NAMALWA (cell line): ENCODE results near the gene PLEKHG3.

Experiments used
- DNase-seq: peaks from one replicate; pipeline ENCODE4 v3.0.0-alpha.2; 2015; ENCODE audit warnings: low spot score

PLEKHG3 gene

DNA sequence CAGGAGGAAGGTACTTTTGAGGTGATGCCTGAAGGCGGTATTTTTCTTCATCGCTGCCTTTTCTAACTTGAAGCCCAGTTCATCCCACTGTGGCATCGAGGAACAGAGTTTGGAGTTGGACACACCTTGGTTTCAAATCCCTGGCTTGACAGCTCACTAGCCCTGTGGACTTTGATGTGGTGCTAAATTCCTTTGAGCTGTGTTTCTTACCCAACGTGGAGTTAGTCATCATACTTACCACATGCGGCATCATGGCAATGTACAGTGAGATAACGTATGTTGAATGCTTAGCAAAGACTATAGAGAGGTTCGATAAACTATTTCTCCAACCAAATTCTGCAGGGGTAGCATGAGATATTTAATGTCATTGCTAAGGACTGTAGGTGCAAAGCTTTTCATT lies 3.4 kb downstream of the PLEKHG3 start:
- no peak for DNase-seq

DNA sequence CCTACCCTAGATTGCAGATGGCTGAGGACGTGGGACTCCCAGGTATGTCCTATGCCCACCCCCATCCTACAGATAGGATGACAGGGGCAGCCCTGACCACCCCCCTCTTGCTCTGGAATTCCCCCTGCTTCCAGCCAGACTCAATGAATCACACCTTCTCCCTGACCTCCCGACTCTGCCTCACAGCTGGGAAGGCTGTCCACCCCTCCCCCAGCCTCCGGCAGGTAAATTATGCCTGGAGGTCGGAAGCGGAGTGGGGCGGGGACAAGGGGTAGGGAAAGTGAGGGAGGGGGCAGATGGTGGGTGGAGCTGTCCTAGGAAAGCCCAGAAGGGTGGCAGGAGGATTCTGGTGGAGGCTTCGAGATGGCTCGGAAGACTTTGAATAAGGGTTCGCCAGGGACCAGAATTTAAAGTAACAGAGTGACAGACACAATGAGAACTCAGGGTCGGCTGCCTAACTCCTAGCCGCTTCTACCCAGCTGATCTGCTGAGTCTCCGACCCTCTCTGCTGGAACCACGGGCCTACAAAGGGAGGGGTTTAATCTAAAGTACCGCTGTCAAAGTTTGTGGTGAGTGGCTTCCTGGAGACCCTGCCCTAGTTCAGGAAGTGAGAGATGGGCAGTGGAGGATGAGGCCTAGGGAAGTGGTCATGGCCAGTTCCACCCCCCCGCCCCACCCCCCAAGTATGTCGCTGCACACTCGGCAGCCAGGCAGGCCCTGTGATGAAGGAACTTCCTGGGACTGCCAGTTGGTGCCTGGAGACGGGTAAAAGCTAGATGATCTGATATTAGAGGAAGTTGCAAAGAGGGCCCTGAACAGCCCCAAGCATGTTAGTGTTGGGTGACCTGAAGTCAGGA lies 4.2 kb downstream of the PLEKHG3 start:
- DNase-seq: no peak

DNA sequence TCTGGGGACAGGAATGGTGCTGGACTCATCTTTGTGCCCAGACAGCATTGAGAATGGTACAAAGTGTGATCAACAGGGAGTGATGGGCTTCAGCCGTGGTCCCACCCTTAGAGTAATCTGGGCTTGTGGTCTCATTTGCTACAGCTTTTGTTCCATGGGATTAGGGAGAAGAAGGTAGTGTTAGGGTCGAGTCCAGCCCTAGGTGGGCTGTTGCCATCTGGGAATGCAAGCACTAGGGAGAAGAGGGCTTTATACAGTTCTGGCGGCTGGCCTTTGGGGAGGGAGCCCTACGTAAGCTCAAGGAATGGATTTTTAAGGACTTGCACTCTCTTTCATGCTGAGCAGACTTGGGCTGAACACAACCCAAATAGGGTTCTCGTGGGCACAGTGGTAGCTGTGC lies 4.9 kb downstream of the PLEKHG3 start:
- DNase-seq: no peak

DNA sequence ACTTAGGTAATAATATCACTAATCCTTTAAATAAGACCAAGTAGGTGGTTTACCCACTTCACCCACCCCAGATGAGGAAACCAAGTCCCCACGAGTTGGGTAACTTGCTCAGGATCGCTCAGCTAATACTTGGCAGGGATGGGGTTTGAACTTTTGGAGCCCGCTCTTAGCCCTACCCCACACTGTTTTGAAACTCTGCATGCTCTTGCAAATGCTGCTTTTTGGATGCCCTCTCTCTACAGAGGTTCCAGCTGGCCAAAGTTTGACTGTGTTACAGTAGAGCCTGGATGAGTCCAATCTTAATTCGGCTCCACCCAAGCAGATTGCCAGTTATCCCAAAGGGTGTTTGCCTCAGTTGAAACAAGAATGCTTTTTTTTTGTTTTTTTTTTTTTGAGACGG lies 6.8 kb downstream of the PLEKHG3 start:
- DNase-seq: no peak

DNA sequence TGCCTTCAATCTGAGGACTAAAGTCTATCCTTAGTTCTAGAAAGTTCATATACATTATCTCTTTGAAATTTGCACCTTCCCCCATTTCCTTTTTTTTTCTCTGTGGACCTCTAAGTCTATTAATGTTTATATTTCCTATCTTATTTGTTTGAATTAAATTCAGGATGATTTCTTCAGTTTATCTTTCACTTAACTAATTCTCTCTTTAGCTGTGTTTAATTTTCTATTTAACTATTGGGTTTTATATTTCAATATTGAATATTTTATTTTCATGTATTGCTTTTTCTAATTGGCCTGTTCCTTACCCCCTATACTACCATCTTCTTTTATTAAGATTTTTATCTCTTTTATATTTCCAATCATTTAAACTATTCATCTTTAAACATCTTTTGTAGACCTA lies 9.5 kb downstream of the PLEKHG3 start:
- DNase-seq: no peak

DNA sequence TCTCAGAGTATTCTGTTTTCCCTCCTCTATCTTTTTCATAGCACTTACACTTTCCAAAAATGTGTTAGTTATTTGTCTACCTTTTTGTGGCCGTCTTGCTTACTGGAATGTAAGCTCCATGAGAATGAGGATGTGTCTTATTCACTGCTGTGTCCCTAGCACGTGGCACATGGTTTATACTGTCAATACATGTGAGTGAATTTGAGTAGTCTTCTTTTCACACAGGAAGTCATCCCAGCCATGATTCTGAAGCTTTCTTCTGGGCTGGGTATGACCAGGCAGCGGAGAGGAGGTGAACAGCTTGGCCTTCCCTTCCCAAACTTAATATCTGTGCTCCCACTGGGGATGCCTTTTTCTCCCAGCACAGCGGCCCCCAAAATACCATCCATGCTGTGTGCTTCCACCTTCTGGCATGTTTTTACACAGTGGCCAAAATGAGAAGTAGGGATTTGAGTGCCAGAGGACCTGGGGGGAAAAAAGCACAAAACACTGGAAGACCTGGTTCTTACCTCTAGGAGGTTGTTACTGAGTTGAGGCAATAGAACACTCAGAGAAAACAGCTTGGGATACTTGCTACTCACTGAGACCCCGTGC lies 10.3 kb downstream of the PLEKHG3 start:
- no peak for DNase-seq

DNA sequence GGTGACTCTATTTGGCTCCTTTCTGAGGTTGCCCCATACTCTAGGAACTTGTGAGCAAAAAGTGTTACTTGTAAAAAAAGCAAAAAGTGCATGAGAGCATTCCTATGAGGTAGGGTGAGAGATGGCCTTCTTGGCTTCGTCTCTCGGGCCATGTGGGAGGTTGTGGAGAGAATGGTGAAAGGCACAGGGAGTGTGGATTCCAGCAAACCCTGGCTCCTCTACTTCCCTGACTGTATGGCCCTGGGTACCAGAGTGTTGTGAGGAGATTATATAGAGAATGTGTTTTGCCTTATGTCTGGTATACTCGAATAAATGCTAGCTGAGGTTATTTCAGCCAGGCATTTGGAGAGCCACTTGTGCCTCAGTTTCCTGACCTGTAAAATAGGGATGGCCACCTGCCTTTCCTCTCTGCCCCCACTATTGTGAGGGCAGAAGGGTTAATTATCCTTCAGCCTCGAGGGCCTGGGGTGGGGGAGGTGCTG lies 11.0 kb downstream of the PLEKHG3 start:
- no peak for DNase-seq

DNA sequence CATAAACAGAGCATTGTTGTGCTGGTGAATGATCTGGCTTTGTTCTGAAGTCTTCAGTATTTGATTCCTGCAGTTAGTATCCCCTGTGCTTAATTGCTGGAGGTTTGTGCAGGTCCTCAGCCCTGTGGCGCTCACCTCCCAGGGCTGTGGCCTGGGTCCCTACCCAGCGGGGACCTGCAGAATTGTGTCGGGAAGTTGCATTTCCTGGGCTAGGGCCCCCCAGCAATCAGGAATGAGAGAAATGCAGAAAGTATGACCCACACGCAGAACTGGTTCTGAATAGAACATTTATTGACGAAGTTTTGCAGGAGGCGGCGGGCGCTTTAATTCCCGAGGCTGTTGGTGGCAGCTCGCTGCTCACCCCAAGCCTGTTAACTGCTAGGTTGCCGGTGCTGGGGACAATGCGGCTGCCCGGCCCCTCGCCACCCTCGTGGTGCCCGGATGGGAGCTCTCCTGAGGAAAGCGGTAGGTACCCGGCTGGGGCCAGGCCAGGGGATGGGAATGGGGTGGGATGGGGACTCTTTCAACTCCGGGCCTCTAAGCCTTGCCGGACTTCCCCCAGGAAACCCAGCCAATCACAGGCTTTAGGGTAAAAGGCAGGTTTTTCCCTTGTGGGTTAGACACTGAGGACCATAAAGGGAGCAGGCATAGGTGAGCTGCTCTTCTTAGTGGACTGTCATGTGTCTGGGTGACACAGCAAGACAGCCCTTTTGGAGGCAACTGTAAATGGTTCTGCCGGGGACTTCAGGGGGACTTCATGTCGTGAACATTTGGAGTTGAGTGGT lies 11.6 kb downstream of the PLEKHG3 start:
- DNase-seq: no peak

DNA sequence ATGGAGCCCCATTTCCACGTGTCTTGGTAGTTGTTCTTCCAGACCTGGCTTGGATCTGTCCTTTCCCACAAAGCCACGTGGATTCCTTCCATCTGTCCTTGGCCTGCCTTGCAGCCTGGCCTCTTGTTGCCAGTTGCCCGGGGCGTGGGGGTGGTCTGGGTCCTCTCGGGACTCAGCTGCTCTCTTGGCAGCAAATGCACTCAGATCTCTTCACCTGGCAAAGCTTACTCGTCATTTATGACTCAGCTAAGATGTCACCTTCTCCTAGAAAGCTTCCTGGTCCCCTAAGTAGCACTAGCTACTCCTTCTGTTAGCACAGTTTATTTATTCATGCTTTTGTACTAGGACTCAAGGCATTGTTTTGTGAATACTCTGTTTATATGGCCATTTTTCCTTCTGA lies 13.6 kb downstream of the PLEKHG3 start:
- DNase-seq: no peak

DNA sequence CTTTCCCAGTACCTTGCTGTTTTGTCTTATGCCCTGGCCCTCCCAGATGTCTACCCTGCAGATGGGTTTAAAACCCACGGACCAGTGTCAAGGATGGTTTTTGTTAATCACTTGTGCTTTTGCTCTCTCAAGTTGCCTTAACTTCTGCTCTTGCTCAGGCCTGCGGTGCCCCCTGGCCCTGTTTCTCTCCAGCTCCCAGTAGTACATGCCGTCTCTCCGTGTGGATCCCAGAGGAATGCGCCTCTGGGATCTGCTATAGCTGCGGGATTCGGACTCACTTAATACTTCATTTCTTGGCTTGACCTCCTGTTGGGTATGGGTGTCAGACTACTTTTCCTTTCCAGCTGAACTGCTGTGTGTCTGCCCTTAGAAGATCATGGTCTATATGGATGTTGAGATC lies 14.5 kb downstream of the PLEKHG3 start:
- no peak for DNase-seq

DNA sequence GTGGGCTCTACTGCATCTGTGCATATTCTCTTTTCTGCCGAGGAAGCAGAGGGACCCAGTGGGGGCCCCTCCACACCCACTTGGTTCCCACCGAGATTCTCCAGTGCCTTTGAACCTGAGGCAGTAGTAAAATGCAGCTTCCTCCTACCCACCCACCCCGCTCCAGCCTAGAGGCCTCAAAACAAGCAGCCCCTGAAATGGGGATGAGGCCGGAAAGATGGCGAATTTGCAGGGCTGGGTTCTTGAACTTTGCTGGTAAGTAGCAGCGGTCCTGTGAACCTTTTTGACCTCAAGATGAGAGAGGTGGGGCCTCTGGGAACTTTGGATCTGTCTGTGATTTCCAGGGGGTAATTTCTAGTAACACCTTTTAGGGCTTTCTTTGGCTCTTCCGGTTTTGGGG lies 15.4 kb downstream of the PLEKHG3 start:
- no peak for DNase-seq

DNA sequence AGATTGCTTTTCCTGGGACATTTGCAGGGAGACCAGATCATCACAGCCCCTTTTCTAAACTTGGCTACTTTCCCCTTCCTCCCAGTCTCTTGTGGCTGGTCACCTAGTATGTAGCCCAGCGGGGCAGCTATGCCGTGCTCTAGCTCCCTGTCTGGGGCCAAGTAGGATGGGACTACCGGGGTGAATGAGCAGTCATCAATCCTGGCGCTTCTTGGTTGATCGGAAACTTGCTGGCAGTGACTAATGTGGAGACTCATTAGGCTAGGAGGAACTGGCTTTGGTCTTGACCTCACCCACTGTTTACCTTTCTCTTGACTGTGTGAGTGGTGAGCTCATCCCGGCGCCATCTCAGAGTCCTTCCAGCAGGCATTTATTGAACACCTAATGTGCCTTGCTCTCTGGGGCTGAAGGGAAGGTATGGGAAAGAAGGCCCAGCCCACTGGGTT lies 15.9 kb downstream of the PLEKHG3 start:
- no peak for DNase-seq

DNA sequence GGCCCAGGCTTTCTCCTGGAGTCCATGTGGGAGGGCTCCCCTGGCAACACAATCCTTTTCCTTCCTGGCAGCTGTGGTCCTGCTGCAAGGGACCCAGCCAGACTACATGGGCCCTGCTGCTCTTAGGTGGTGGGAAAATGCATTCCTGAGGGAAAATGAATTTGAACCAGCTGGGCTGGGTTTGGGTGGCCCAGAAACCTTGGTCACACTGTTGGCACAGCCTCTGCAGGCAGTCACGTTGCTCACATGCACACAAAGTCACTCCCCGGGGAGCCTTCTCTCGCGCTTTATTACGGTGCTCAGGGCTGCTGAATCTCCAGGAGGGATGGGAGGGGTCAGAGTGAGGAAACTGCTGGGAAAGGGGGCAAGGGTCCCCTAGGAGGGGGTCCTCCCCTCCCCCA lies 17.2 kb downstream of the PLEKHG3 start:
- DNase-seq: no peak

DNA sequence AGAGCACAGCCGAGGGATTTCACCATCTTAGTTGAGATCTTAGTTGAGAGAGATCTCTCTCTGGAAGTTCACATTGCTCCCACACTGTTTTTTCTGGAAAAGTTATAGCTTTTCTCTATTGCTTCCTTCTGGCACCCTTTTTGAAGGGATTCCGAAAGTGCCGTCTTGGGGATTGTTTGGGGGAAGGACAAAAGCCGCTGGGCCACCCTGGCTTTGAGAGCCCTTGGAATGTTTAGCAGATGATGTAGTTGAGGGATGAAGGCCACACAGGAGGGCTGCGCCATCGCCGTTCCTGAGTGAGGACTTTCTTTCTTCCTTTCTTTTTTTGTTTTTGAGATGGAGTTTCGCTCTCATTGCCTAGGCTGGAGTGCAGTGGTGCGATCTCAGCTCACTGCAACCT lies 17.7 kb downstream of the PLEKHG3 start:
- no peak for DNase-seq

DNA sequence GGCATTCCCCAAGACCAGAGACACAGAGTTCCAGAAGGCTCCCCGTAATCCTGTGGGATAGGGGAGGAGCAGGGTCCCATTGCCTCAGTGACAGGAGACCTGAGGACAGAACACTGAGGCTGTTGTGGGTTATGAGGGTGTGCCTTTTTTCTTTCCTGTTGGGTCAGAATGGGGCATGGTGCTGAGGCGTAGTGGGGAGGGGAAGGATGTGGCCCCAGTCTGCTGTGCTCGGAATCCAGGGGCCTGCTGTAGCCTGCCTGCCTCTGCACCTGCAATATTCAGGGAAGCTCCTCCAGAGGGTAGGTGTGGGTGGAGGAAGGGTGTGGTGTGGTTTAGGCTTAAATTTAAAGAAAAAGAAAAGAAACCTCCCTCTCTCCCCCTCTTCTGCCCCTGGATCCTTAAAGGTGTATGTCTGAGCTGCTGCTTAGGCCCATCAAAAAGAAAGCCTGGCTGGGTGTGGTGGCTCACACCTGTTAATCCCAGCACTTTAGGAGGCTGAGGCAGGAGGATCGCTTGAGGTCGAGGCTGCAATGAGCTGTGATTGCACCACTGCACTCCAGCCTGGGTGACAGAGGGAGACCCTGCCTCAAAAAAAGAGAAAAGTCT lies 18.7 kb downstream of the PLEKHG3 start:
- no peak for DNase-seq

DNA sequence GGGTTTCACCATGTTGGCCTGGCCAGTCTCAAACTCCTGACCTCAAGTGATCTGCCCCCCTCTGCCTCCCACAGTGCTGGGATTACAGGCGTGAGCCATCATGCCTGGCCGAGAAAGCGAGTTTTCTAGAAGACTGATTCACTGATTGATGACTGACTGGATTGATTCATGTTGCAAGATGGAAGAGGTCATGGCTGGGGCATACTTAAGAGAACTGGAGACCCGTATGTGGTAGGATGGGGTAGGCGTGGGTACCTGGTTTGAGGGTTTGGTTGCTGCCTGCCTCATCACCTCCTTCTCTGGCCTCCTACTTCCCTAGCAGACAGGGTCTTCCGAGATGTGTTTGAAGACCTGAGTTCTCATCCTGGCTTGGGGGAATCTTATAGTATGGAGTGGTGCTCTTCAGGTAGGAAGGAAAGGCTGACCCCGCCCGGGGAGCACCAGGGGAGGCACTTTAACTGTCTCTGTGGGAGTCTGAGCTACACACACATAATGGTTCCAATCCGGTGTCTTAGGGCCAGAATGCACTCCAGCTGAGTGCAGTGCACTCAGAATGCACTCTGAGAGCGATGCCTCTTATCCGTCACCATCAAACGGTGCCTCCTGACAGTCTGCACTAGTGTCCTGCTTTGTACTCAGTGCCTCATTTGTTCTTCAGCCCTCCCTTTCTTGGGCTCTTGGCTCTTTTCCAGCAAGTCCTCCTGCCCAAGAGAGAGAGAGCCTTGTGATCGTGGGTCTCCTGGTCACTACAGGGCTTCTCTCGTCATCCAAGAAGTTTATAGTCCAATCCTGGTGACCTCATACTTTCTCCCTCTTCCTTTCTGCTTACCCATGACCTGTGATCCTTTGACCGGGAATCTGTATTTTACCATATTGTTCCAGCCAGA lies 19.7 kb downstream of the PLEKHG3 start:
- no peak for DNase-seq

DNA sequence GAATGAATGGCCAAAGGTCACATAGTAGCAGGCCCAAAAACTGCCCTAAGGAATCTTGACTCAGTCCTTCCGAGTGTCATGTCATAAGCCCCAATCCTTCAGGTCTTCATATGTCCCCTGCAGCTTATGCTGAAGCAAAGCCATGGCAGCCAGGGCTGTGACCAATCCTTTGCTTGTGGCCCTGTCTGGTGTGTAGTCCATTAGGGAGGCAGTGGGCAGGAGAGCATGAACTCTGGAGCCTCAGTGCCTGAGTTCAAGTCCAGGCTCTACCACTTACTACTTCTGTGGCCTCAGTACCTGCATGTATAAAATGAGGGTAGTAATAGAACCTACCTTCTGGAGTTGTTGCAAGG lies 20.3 kb downstream of the PLEKHG3 start:
- DNase-seq: no peak

DNA sequence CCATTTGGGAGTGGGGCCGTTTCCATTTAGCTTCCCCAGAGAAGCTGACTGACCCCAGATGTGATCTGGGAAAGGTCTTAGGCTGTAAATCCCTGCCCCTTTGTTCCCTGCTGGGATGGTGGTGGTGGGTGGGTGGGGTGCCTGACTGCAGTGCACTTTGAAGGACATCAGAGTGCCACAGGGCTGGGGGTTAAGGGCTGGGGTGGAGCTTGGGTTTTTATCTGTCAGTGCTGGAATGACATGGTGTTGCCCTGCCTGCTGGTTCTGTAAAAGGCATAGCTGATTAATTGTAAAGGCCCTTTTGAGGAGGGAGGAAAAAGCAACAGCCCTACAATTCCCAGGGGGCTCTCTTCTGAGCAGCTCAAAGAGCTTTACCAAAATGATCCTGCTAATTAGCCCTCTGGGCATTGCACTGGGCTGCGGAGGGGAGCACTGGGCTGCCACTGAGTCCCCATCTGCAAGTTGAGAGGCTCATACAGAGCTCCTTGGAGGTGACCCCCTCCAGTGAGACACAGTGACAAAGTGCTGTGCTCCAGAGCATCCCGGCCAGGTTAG lies 21.1 kb downstream of the PLEKHG3 start:
- DNase-seq: no peak

DNA sequence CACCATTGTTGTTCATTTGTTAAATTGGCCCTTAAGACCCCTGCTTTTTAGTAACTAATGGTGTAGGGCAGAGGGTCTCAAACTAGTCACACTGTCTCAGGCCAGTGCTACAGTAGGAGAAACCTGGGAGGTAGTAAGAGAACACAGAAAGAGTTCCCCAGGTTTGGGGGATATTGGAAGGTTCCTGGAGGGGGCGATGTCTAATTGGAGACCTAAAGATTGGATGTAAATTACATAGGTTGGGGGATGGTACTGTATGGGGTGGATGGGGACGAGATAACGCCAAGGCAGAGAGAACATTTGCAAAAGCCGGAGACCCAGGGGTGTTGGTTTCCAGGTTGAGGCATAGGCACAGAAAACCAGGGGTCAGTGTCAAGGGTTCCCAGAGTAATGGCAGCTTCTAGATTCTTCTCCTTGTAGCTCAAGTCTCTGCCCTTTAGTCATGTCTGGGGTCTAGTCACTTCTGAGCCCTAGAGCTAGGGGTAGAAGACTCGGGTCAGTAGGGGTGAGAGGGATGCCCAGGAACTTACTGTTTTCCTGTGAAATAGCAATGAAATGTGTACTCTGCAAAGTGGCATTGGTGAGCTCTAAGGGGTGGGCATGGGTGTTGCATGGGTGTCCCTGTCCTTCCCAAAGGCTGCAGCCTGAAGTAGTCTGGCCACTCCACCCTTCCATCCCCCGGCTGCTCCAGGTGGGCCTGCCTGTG lies 21.8 kb downstream of the PLEKHG3 start:
- no peak for DNase-seq

DNA sequence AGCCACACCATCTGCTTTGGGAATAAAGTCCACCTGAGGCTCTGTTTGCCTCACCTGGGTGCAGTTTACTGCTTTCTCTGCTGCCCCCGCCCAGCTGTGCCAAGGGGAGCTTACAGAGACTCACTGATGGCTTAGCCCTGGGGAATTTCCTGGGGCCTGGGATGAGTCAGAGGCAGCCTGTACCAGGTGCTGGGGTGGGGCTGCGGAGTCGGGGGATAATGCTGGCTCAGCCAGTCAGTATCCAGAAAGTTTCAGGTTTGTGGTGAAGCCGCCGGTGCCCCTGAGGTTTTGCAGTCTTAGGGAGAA lies 22.3 kb downstream of the PLEKHG3 start:
- no peak for DNase-seq

DNA sequence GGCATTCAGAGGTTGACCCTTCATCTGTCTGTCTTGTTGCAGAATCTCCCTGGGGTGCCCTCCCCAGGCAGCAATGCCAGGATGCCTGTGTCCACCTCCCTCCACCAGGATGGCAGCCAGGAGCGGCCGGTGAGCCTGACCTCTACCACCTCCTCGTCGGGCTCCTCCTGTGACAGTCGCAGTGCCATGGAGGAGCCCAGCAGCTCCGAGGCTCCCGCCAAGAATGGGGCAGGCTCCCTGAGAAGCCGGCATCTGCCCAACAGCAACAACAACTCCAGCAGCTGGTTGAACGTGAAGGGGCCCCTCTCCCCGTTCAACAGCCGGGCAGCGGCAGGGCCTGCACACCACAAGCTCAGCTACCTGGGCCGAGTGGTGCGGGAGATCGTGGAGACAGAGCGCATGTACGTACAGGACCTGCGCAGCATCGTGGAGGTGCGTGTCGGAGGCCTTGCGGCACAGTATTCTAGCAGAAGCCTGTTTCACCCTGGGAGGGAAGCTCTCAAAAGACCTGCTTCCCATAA lies 23.4 kb downstream of the PLEKHG3 start:
- DNase-seq: no peak
